ENCODE data around the gene EGLN1.

- TF ChIP-seq CTCF (IDR thresholded peaks at IDR 0.05): no peak
- TF ChIP-seq POLR2A (IDR thresholded peaks at IDR 0.05): no peak
Observed at GRCh38 chr1:231414260-231415016, 7.6 kb downstream of the EGLN1 start.

Measured in thyroid gland (tissue), 4 donors.